A549 (cell line): ENCODE results near the gene CCDC171. TPM values are rescaled to one million over a fixed set of nuclear protein-coding genes. Genes with fewer than 3 reads are reported as not detected.

Experiments
- ATAC-seq, 2 experiments: fragments of 200-7000 bp in 1 of 2; fragments of >200 bp in 1 of 2; cut with Nextera tagmentation in 1 of 2; cut with Tn5 transposase in 1 of 2; 3 replicates each; pipeline versions ENCODE4 v1.8.0 to v1.9.1; 2018 to 2020; ENCODE audit warnings: mild to moderate bottlenecking in 1 of 2, moderate library complexity in 1 of 2
- CTCF ChIA-PET: fragments of 300-600 bp; sonication (Branson Sonifier 250); formaldehyde crosslinking; extraction: SDS; loops from one replicate; lab custom pipeline; 2021; ENCODE audit warnings: antibody characterized with exemption, inconsistent platforms; lab: Yijun Ruan, JAX
- POLR2A ChIA-PET: fragments of 350-600 bp; formaldehyde crosslinking; extraction: SDS; loops from one replicate; lab custom pipeline; 2021; ENCODE audit warnings: antibody characterized with exemption, inconsistent platforms; lab: Yijun Ruan, JAX
- DNase-seq, 2 experiments: peaks; one replicate each; pipeline versions ENCODE4 v3.0.0 to v3.0.0-alpha.2; 2011 to 2016; ENCODE audit warnings: low read depth in 1 of 2, low spot score in 1 of 2
- FAIRE-seq: peaks from 2 replicates; lab custom pipeline; 2011; peaks lifted over from hg19 to GRCh38; lab: Jason Lieb, UNC
- H3K27ac ChIP-seq, 2 experiments: fragments of >200 bp; sonication (Bioruptor Twin); formaldehyde crosslinking; 3 replicates each; pipeline ENCODE4 v1.5.1; 2016 to 2017
- H3K4me1 ChIP-seq: fragments of >200 bp; sonication (Bioruptor Twin); formaldehyde crosslinking; 3 replicates; pipeline ENCODE4 v1.6.1; 2016
- H3K4me2 ChIP-seq: fragments of >200 bp; sonication (Bioruptor Twin); formaldehyde crosslinking; 3 replicates; pipeline ENCODE4 v1.6.1; 2016
- H3K4me3 ChIP-seq: fragments of >200 bp; sonication (Bioruptor Twin); formaldehyde crosslinking; 3 replicates; pipeline ENCODE4 v1.5.1; 2016
- H3K9me3 ChIP-seq: fragments of >200 bp; sonication (Bioruptor Twin); formaldehyde crosslinking; 3 replicates; pipeline ENCODE4 v1.6.1; 2016
- CHD4 ChIP-seq: fragments of 200-600 bp; sonication (generic); IDR thresholded peaks from 2 replicates; pipeline ENCODE4 v1.6.1; 2016; ENCODE audit warnings: antibody characterized with exemption, mild to moderate bottlenecking, borderline replicate concordance
- EHF ChIP-seq: fragments of 250-450 bp; sonication (Bioruptor Pico); IDR thresholded peaks from 2 replicates; pipeline ENCODE4 v1.5.0; 2020; ENCODE audit warnings: mild to moderate bottlenecking
- EP300 ChIP-seq, 2 experiments: fragments of >200 bp; sonication (Bioruptor Twin); formaldehyde crosslinking; IDR thresholded peaks; 2 replicates in 1 of 2; 3 replicates in 1 of 2; pipeline ENCODE4 v1.6.1; 2016 to 2017
- ESRRA ChIP-seq: fragments of 150-350 bp; IDR thresholded peaks from 2 replicates; pipeline ENCODE4 v1.6.1; 2014; ENCODE audit warnings: mild to moderate bottlenecking, low read length, borderline replicate concordance
- GATA3 ChIP-seq: IDR thresholded peaks from 2 replicates; pipeline ENCODE4 v1.6.1; 2012; ENCODE audit warnings: borderline replicate concordance
- HEYL ChIP-seq: fragments of 250-450 bp; sonication (Bioruptor Pico); IDR thresholded peaks from 2 replicates; pipeline ENCODE4 v1.8.0; 2021; ENCODE audit warnings: mild to moderate bottlenecking, moderate library complexity
- HOXA7 ChIP-seq: fragments of 250-450 bp; sonication (Bioruptor Pico); IDR thresholded peaks from 2 replicates; pipeline ENCODE4 v1.5.0; 2020; ENCODE audit warnings: mild to moderate bottlenecking, moderate library complexity
- HOXB5 ChIP-seq: fragments of 250-450 bp; sonication (Bioruptor Pico); IDR thresholded peaks from 2 replicates; pipeline ENCODE4 v1.5.0; 2020; ENCODE audit warnings: mild to moderate bottlenecking, moderate library complexity
- JUN ChIP-seq, 2 experiments: fragments of >200 bp; sonication (Bioruptor Twin); formaldehyde crosslinking; IDR thresholded peaks; 2 replicates in 1 of 2; 3 replicates in 1 of 2; pipeline ENCODE4 v1.6.1; 2016 to 2017
- JUNB ChIP-seq: fragments of >200 bp; sonication (Bioruptor Twin); formaldehyde crosslinking; IDR thresholded peaks from 2 replicates; pipeline ENCODE4 v1.6.1; 2016
- MAFK ChIP-seq: fragments of 450-650 bp; IDR thresholded peaks from 2 replicates; pipeline ENCODE4 v1.6.1; 2014; ENCODE audit not compliant: partially characterized antibody
- NFE2L2 ChIP-seq: fragments of 150-350 bp; conservative IDR thresholded peaks from 2 replicates; pipeline ENCODE4 v1.6.1; 2014; ENCODE audit warnings: low read length
- PHF8 ChIP-seq: fragments of 200-600 bp; sonication (generic); IDR thresholded peaks from 2 replicates; pipeline ENCODE4 v1.6.1; 2016; ENCODE audit warnings: low read depth, mild to moderate bottlenecking, antibody characterized with exemption, moderate library complexity, borderline replicate concordance
- RAD21 ChIP-seq, 2 experiments: fragments of >200 bp in 1 of 2; sonication (Bioruptor Twin) in 1 of 2; formaldehyde crosslinking in 1 of 2; IDR thresholded peaks in 1 of 2; conservative IDR thresholded peaks in 1 of 2; 2 replicates in 1 of 2; 3 replicates in 1 of 2; pipeline ENCODE4 v1.6.1; 2012 to 2018; ENCODE audit warnings: inconsistent platforms in 1 of 2
- RARB ChIP-seq: fragments of 250-450 bp; sonication (Bioruptor Pico); IDR thresholded peaks from 2 replicates; pipeline ENCODE4 v1.8.0; 2021; ENCODE audit warnings: mild to moderate bottlenecking, moderate library complexity
- RFX5 ChIP-seq: fragments of 450-650 bp; IDR thresholded peaks from 2 replicates; pipeline ENCODE4 v1.7.1; 2014; ENCODE audit warnings: antibody characterized with exemption, mild to moderate bottlenecking, moderate library complexity
- SREBF2 ChIP-seq: fragments of 450-650 bp; IDR thresholded peaks from 2 replicates; pipeline ENCODE4 v1.6.1; 2014; ENCODE audit warnings: mild to moderate bottlenecking, moderate library complexity
- TP53 ChIP-seq: fragments of 250-450 bp; sonication (Bioruptor Pico); IDR thresholded peaks from 2 replicates; pipeline ENCODE4 v1.5.0; 2021; ENCODE audit warnings: mild to moderate bottlenecking, moderate library complexity
- ZC3H11A ChIP-seq: fragments of 450-650 bp; IDR thresholded peaks from 2 replicates; pipeline ENCODE4 v1.6.1; 2014; ENCODE audit warnings: antibody characterized with exemption, mild to moderate bottlenecking
- ZFP36 ChIP-seq: fragments of 450-650 bp; IDR thresholded peaks from 2 replicates; pipeline ENCODE4 v1.6.1; 2014; ENCODE audit warnings: borderline replicate concordance; ENCODE audit not compliant: partially characterized antibody
- WGBS: methylation state at CpG from one replicate; pipeline ENCODE4 v1.1.6; 2017; ENCODE audit errors: missing lambda C conversion rate; 5-methylcytosine and 5-hydroxymethylcytosine counted together
- polyA plus RNA-seq, 4 experiments: library from polyadenylated mRNA; depleted of rRNA in 3 of 4; stranded (reverse); fragments of >200 nt; fragmentation: RNase III in 1 of 4; extraction: RNeasy Plus Mini Kit Qiagen cat#74134 plus additional on column Dnase treatment in 1 of 4; gene quantifications; 2 replicates in 3 of 4; 3 replicates in 1 of 4; pipeline ENCODE4 v1.2.3, GENCODE V29; 2011 to 2017
- TF ChIP-seq, protein P1 (sequence below): IDR thresholded peaks from 2 replicates; pipeline ENCODE4 v1.6.1; 2012
- TF ChIP-seq, protein P2 (sequence below): fragments of 200-600 bp; sonication (generic); IDR thresholded peaks from 2 replicates; pipeline ENCODE4 v1.6.1; 2016; ENCODE audit warnings: antibody characterized with exemption, mild to moderate bottlenecking, moderate library complexity
- TF ChIP-seq, protein P3 (sequence below): fragments of >200 bp; sonication (Bioruptor Twin); formaldehyde crosslinking; IDR thresholded peaks from 3 replicates; pipeline ENCODE4 v1.5.1; 2016
- TF ChIP-seq, protein P4 (sequence below): fragments of >200 bp; sonication (Bioruptor Twin); formaldehyde crosslinking; IDR thresholded peaks from 3 replicates; pipeline ENCODE4 v1.6.1; 2016
- TF ChIP-seq, protein P5 (sequence below): IDR thresholded peaks from 2 replicates; pipeline ENCODE4 v1.6.1; 2012
- TF ChIP-seq, protein P6 (sequence below): fragments of 150-350 bp; IDR thresholded peaks from 2 replicates; pipeline ENCODE4 v1.6.1; 2014; ENCODE audit warnings: low read depth, mild to moderate bottlenecking, low read length

The CCDC171 gene
- polyA plus RNA-seq, 2 of the 4 experiments (the other 2 are of a cell fraction), result 0.88 to 1.3 TPM

DNA sequence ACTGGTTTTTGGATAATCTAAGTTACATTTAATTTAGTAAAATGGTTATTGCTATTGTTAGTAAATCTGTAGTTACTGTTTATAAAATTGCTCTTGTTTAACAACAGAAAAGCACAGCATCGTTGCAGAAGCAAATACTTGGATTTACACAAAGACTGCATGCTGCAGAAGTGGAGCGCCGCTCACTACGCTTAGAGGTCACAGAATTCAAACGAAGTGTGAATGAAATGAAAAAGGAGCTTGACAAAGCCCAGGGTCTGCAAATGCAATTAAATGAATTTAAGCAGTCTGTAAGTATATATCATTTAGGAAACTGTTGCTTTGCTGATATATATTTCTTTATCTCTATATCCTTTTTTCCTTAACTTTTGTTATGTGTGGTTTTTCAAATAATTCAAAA is 226.0 kb downstream of the CCDC171 start:
- Histone ChIP-seq H3K4me3 (no peak overlapping the region), H3K27ac (no peak overlapping the region), H3K9me3 (no peaks in the 10 kb centered on the region), H3K4me1 (no peaks in the 10 kb centered on the region), H3K4me2 (no peak overlapping the region)
- DNase-seq (no peak), FAIRE-seq (no peak), ATAC-seq (no peak)
- ChIA-PET POLR2A (no interaction called here), CTCF (no interaction called here)
- TF ChIP-seq ESRRA (no peak), HOXA7 (CRISPR knock-in tag) (no peak), HEYL (CRISPR knock-in tag) (no peak), ZFP36 (no peak), MAFK (no peak), RARB (CRISPR knock-in tag) (no peak), CHD4 (no peak), EHF (CRISPR knock-in tag) (no peak), JUN (IDR thresholded peaks at IDR 0.05) (no peak), RAD21 (conservative IDR thresholded peaks at IDR 0.05 in 1 of 2, IDR thresholded peaks at IDR 0.05 in 1 of 2) (no peak), RFX5 (no peak), TP53 (CRISPR knock-in tag) (no peak), PHF8 (no peak), SREBF2 (no peak), HOXB5 (no peak)
- TF ChIP-seq, protein P1, sequence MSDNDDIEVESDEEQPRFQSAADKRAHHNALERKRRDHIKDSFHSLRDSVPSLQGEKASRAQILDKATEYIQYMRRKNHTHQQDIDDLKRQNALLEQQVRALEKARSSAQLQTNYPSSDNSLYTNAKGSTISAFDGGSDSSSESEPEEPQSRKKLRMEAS, result no peak
- TF ChIP-seq, protein P2, sequence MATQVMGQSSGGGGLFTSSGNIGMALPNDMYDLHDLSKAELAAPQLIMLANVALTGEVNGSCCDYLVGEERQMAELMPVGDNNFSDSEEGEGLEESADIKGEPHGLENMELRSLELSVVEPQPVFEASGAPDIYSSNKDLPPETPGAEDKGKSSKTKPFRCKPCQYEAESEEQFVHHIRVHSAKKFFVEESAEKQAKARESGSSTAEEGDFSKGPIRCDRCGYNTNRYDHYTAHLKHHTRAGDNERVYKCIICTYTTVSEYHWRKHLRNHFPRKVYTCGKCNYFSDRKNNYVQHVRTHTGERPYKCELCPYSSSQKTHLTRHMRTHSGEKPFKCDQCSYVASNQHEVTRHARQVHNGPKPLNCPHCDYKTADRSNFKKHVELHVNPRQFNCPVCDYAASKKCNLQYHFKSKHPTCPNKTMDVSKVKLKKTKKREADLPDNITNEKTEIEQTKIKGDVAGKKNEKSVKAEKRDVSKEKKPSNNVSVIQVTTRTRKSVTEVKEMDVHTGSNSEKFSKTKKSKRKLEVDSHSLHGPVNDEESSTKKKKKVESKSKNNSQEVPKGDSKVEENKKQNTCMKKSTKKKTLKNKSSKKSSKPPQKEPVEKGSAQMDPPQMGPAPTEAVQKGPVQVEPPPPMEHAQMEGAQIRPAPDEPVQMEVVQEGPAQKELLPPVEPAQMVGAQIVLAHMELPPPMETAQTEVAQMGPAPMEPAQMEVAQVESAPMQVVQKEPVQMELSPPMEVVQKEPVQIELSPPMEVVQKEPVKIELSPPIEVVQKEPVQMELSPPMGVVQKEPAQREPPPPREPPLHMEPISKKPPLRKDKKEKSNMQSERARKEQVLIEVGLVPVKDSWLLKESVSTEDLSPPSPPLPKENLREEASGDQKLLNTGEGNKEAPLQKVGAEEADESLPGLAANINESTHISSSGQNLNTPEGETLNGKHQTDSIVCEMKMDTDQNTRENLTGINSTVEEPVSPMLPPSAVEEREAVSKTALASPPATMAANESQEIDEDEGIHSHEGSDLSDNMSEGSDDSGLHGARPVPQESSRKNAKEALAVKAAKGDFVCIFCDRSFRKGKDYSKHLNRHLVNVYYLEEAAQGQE, result no peak
- TF ChIP-seq, protein P3, sequence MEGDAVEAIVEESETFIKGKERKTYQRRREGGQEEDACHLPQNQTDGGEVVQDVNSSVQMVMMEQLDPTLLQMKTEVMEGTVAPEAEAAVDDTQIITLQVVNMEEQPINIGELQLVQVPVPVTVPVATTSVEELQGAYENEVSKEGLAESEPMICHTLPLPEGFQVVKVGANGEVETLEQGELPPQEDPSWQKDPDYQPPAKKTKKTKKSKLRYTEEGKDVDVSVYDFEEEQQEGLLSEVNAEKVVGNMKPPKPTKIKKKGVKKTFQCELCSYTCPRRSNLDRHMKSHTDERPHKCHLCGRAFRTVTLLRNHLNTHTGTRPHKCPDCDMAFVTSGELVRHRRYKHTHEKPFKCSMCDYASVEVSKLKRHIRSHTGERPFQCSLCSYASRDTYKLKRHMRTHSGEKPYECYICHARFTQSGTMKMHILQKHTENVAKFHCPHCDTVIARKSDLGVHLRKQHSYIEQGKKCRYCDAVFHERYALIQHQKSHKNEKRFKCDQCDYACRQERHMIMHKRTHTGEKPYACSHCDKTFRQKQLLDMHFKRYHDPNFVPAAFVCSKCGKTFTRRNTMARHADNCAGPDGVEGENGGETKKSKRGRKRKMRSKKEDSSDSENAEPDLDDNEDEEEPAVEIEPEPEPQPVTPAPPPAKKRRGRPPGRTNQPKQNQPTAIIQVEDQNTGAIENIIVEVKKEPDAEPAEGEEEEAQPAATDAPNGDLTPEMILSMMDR, result no peak
- 76% methylated on average over 5 of the region's 5 CpGs for WGBS

DNA sequence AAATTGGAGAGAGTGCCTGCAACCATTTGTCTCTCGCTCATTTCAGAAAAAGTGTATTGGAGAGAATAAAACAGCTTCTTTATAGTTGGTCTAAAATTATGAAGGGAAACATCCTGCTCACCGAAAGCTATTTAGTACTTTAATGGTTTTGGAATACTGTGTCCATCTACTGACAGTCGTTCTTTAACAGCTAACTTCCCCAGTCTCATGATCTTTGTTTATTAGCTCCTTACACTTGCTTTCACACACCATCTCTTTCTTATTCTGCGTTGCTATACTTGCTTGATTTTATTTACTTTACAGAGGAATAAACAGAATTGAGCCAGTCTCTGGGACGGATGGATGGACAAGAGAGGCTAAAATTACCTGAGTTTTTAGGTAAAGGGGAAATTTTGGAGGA is 229.3 kb downstream of the CCDC171 start:
- FAIRE-seq, result no peak
- H3K4me3 ChIP-seq, result no peak overlapping the region
- CTCF ChIA-PET, result no interaction called here
- no peak for TF ChIP-seq CHD4
- TF ChIP-seq GATA3, result no peak
- TF ChIP-seq ZC3H11A, result no peak
- no peak for TF ChIP-seq JUN (IDR thresholded peaks at IDR 0.05)
- TF ChIP-seq, protein P3, result no peak
- TF ChIP-seq HOXA7 (CRISPR knock-in tag), result no peak
- TF ChIP-seq TP53 (CRISPR knock-in tag), result no peak
- no peak for TF ChIP-seq NFE2L2
- TF ChIP-seq JUNB, result no peak
- no peak for TF ChIP-seq EP300 (IDR thresholded peaks at IDR 0.05)
- TF ChIP-seq HEYL (CRISPR knock-in tag), result no peak
- no peak for TF ChIP-seq RARB (CRISPR knock-in tag)
- TF ChIP-seq, protein P4, sequence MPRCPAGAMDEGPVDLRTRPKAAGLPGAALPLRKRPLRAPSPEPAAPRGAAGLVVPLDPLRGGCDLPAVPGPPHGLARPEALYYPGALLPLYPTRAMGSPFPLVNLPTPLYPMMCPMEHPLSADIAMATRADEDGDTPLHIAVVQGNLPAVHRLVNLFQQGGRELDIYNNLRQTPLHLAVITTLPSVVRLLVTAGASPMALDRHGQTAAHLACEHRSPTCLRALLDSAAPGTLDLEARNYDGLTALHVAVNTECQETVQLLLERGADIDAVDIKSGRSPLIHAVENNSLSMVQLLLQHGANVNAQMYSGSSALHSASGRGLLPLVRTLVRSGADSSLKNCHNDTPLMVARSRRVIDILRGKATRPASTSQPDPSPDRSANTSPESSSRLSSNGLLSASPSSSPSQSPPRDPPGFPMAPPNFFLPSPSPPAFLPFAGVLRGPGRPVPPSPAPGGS, result no peak
- TF ChIP-seq ESRRA, result no peak
- TF ChIP-seq, protein P5, sequence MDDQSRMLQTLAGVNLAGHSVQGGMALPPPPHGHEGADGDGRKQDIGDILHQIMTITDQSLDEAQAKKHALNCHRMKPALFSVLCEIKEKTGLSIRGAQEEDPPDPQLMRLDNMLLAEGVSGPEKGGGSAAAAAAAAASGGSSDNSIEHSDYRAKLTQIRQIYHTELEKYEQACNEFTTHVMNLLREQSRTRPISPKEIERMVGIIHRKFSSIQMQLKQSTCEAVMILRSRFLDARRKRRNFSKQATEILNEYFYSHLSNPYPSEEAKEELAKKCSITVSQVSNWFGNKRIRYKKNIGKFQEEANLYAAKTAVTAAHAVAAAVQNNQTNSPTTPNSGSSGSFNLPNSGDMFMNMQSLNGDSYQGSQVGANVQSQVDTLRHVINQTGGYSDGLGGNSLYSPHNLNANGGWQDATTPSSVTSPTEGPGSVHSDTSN, result no peak
- TF ChIP-seq, protein P6, sequence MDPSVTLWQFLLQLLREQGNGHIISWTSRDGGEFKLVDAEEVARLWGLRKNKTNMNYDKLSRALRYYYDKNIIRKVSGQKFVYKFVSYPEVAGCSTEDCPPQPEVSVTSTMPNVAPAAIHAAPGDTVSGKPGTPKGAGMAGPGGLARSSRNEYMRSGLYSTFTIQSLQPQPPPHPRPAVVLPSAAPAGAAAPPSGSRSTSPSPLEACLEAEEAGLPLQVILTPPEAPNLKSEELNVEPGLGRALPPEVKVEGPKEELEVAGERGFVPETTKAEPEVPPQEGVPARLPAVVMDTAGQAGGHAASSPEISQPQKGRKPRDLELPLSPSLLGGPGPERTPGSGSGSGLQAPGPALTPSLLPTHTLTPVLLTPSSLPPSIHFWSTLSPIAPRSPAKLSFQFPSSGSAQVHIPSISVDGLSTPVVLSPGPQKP, result no peak
- H3K9me3 ChIP-seq, result no peaks in the 10 kb centered on the region
- no peak overlapping the region for H3K4me2 ChIP-seq
- 41% methylated on average over 5 of the region's 5 CpGs for WGBS
- H3K4me1 ChIP-seq, result no peaks in the 10 kb centered on the region
- H3K27ac ChIP-seq, result no peak overlapping the region
- POLR2A ChIA-PET, result no interaction called here
- no peak for DNase-seq
- no peak for ATAC-seq
